Measurements from ENCODE around the gene DNMT3A.

Gene DNMT3A

DNA sequence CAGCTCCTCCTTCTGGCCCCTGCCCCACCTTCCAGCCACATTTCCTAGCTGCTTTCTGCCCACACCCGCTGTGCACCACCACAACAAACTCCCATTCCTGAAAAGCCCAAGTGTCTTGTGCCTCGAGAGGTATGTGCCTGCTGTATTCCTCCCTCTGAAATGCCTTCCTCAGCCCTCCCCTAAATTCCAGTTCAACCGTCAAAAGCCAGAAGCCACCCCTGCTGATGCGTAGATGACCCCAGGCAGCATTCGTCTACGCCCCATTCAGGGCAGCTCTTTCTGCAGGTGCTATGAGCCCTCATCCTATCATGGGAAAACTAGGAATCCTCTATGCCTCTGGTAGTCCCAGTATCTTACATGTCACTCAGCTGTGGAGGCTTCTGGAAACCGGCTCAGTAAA lies 71.7 kb downstream of the DNMT3A start:
- intact Hi-C loops (cut with DNase I), result no loop called here
- DNase-seq, result peak in 3 of 10 donors; percentile 20 to 61 (median 38)

DNA sequence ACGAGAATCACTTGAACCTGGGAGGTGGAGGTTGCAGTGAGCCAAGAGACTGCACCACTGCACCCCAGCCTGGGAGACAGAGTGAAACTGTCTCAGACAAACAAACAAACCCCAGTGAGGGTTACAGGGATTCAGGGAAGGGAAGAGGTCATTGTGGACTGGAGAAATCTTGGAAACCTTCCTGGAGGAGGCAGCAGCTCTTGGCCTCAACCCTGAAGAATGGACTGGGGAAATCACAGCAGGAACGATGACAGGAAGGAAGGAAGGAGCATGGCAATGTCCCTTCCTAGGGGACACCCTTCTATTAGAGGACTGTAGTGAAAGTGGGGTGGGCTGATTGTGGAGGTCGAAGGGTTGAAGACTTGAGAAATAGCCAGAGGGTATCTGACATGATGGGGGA lies 72.5 kb downstream of the DNMT3A start:
- intact Hi-C loops (cut with DNase I), result no loop called here
- DNase-seq, result no peak

DNA sequence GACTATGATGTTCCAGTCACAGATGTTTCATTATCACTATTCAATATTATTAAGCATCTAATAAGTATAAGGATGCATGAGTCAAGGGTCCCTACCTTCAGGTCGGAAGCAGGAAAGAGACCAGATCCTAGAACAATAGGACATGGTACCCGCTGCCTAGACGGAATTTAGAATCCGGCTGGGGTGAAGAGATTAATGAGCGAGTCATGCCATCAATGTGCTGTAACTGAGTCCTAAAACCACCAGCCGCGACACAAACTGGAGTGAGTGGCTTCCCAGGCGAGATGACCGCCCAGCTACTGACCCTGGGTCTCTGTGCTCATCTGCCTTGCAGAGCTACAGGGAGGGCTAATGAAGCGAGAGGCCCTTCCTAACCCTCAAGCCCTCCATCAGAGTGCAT lies 73.6 kb downstream of the DNMT3A start:
- intact Hi-C loops (cut with DNase I), result no loop called here
- peak in 3 of 10 donors; percentile 1 to 52 (median 24) for DNase-seq

DNA sequence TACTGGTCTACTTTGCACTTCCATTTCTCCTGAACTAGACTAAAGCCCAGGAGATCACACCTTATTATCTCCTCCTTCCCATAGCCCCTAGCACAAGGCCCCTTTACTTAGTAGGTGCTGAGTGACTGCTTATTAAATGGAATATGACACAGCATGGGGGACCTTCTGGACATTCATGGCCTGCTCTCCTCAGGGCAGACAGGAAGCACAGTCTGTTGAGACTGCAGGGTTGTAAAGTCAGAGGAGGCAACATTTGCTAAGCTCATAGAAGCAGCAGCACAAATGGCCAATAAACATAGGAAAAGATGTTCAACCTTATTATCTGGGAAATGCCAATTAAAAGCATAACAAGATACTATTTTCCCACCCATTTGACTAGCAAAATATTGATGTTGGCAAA lies 75.3 kb downstream of the DNMT3A start:
- intact Hi-C loops (cut with DNase I), result no loop called here
- DNase-seq, result no peak

DNA sequence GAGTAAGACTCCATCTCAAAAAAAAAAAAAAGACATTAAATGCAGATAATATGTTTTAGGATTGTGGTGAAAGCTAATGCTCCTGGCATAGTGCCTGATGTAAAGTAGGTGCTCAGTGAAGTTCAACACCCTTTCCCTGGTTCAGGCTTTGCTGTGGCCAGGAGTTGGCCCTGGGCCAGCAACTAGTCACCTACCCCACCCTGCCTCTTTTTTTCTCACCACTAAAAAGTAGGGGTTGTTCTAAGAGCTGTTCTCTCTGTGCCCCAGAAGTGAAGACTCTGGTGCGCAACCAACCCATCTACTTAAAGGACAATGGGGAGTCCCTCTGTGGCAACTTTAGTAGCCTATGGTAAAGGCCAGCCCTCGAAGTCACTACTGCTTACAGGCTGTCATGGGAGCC lies 75.9 kb downstream of the DNMT3A start:
- intact Hi-C loops (cut with DNase I), result no loop called here
- peak in 2 of 10 donors; percentile 40 to 53 for DNase-seq

DNA sequence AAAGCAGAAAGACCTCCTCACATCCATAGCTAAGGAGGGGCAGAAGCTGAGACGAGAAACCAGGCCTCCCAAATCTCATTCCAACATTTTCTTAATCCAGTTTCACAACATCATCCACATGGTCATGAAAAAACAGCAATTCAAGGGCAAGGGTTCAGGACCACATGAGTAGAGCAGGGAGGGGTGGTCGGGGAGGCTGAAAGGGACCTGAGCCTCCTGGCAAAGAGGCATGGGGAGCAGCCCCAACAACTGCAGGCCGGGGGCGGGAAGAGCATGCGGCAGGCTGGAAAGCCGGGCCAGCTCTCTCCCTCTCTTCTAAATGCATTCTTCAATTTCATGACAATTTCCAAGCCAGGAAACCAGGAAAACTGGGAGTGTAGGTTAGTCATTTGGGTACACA lies 76.7 kb downstream of the DNMT3A start:
- intact Hi-C loops (cut with DNase I), result no loop called here
- DNase-seq, result peak in 2 of 10 donors; percentile 79 to 82

DNA sequence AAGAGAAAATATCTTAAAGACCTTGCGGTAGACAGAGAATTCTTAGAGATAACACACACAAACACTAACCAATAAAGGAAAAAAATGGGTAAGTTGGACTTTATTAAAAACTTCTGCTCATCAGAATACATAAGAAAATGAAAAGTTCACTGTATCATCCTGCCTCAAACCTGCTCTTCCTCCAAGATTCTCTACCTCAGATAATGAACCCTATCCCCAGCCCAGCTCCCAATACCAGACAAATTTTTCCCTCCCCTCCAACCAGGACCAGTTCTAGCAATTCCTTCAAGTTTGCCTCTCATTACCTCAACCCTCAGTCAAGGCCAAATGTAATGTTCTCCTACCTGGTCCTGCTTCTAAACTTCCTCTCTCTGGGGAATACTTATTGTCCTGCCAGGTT lies 79.4 kb downstream of the DNMT3A start:
- DNase-seq, result no peak
- intact Hi-C loops (cut with DNase I), result no loop called here

DNA sequence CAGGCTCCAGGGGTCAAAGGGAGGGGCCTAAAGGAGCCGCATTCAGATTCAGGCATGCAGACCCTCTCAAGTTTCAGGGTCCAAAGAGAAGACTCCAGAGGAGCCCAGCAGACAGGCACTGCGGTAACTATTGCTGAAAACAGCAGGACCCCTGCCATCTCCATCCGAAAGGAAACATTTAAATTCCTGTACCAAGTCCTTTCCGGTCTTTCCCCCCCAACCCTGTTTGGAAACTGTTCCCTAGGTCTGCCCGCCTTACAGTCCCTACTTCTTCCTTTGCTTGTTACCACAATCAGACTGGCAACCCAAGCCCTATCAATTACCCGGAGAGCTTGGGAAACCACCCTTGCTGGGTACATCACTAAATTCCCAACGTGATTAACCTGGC lies 82.0 kb downstream of the DNMT3A start:
- peak in 2 of 10 donors; percentile 22 to 23 for DNase-seq
- intact Hi-C loops (cut with DNase I), result no loop called here

DNA sequence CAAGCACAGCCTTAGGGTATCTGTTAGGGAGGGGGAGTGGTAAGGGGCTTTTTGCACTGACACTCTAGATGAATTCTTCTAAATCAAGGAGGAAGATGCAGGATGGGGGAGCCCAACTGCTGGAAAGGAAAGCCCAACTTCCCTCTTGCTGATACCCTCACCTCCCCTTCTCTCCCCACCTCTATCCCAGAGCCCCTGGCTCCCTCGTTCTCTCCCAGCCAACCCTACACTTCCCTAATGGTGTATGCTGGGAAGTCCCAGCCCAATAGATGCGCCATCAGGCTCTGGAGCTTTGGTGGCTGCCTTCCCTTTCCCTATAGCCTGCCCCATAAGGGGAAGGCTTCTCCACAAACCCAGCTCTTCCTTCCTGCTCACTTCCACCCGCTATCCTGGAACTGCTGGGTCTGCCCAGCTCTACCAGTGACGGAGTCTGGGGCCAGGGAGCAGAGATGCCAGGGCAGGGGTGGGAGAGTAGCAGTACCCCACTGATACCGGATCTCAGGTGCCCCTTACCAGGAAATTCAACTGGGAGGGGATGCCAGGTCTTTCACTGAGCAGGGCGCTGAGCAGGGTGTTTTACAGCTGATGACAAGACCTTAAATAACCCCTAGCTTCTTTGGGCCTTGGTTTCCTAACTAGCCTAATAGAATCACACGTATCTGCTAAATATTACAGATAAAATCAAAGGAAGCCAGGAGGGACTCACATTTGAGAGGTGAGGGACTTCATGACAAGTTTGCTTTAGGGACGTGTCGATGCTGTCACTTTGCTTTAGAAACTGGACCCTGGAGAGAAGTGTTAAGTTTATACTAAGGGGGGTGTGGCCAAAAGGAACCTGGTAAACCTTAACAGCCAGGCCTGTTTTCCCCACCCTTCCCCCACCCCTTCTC lies 82.6 kb downstream of the DNMT3A start:
- intact Hi-C loops (cut with DNase I), result no loop called here
- DNase-seq, result peak in 3 of 10 donors; percentile 26 to 60 (median 53)

DNA sequence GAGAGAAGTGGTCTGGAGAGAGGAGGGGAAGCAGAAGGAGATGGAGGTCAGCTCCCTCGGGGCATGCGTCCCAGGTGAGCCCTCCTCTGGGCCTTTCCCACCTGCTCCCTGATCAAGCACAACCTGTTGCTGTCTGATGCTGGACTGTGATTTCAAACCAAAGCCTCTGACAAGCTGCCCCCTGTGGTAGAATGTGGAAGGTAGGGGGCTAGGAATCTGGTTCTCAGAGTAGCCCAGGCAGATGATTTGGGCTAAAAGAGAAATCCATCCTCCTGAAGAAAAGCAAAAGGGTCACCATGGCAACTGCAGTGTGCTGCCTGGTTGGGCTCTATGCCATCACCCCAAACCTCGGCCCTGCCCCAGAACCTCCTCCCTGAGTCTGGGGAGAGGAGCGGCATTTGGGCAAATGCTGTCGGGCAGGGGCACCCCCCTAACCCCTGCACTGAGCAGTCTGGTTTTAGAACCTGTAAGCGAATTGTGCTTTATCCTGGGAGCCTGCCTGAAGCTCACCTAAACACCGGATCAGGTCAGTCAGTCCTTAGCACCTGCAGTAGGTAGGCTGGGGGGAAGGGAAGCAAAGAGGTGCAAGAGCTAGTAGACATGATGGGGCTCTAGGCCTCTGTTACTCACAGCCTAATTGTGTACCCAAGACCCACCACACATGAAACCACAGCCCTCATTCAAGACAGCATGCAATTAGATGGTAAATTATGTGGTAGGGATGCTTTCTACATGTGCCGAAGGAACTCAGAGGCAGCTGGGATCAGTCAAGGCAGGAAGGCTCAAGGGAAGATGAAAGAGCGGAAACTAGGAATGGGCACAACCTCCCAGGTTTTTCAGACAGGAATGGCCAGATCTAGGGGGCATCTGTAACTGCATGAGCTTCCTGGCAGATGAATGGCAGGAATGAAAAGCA lies 83.5 kb downstream of the DNMT3A start:
- peak in 3 of 10 donors; percentile 63 to 82 (median 75) for DNase-seq
- intact Hi-C loops (cut with DNase I), result no loop called here

DNA sequence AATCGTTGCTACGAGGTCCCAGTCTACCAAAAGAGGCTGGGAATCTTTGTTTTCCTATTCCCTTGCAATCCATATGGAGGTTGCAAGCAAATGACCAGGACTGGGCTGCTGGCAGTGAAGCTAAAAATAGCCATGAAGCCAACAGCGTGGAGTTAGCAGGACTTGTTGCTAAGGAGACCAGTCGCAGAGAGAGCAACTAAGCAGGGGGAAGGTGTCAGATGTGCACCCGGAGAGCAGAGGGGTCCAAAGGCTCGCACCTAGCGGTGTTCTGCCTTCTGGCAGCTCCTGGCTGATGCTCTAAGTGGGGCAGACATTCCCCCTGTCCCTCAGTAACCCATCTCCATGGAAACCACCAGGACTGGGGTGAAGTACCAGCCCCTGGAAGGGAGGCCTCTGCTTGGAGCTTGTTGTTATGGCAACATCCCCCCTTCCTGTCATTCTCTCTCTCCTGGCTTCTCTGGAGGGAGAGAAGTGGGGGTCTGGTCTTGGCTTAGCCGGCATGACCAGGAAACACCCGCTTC lies 84.6 kb downstream of the DNMT3A start:
- DNase-seq, result peak in 5 of 10 donors; percentile 37 to 92 (median 86)
- intact Hi-C loops (cut with DNase I), result no loop called here

DNA sequence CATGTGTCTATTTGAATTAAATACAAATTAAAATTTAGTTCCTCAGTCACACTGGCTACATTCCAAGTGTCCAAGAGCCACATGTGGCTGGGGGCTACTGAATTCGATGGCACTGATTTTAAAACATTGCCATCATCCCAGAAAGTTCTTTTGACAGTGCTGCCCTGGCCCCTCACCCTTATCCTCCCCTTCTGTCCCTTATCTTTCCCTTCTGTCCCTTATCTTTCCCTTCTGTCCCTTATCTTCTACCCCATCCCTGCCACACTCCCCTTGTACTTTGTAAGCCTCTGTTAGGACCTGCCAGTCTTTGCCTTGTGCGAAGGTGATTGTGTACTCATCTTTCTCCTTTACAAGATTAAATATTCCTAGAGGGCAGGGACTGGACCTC lies 85.2 kb downstream of the DNMT3A start:
- no peak for DNase-seq
- intact Hi-C loops (cut with DNase I), result no loop called here

DNA sequence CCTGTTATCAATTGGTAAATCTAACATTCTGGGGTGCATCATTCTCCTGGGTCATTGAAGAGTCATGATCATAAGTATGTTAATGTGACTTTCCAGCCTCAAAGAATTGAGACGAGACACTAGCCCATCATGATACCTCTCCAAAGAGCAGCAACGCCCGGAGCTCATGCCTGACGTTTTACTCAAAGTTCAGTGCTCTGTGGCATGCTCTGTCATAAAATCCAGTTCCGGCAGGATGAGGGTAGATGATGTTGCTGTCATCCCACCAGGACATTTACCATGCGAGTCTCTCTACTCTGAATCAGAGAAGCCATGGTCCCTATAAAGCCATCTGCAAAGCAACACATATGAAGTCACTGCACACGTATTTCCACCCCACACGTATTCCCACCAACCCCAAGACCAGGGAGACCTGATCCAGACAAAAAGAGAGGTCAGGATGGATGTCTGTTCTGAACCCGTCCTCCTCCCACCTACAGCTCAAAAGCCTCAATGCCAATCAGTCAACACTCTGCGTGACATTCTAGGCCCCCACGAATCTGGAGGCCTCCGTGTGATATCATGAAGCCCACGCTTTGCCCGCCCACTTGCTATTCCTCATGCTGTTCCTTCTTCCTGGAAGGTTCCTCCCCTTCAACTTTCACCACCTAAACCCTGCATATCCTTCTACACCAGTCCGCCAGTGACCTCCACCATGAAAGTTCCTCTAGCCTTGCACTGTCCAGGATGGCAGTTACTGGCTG lies 85.8 kb downstream of the DNMT3A start:
- intact Hi-C loops (cut with DNase I), result no loop called here
- DNase-seq, result peak in 3 of 10 donors; percentile 20 to 47 (median 39)

DNA sequence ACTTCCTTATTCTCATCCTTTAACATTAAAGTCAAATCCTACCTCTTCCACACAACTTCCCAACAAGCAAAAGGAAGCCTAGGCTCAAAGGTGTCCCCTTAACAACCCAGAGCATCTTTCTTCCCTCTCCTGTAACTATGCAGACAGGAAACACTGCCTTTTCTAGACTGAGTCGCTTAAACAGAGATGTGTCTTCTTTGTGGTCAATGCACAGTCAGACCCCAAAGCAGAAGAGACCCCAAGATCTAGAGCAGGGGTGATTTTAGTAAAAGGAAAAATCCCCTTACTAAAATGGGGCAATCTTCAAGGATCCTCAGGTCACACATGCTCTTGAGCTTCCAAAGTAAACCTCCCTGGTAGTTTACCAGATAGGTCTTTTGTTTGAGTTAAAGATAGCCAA lies 86.8 kb downstream of the DNMT3A start:
- intact Hi-C loops (cut with DNase I), result no loop called here
- no peak for DNase-seq

DNA sequence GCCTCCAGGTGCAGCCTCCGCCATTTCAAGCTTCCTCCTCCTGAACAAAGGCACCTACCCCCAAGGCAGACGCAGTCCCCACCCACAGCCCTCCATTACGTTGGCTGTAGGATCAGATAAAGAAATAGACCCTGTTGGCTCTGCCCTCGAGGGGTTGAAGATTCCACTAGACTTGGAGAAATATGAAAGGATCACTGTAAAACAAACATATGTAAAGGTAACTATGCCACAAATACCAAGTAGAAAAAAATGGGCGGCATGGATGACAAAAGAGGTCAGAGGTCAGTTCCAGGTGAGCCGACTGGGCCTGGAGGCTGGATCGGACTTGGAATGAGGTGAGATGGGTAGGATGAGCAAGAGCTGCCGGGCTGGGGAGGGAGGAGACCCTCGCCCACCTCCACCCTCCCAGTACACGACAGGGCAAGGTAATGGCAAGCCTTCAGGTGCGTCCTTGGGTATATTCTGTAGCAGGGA lies 88.5 kb downstream of the DNMT3A start:
- intact Hi-C loops (cut with DNase I), result no loop called here

DNA sequence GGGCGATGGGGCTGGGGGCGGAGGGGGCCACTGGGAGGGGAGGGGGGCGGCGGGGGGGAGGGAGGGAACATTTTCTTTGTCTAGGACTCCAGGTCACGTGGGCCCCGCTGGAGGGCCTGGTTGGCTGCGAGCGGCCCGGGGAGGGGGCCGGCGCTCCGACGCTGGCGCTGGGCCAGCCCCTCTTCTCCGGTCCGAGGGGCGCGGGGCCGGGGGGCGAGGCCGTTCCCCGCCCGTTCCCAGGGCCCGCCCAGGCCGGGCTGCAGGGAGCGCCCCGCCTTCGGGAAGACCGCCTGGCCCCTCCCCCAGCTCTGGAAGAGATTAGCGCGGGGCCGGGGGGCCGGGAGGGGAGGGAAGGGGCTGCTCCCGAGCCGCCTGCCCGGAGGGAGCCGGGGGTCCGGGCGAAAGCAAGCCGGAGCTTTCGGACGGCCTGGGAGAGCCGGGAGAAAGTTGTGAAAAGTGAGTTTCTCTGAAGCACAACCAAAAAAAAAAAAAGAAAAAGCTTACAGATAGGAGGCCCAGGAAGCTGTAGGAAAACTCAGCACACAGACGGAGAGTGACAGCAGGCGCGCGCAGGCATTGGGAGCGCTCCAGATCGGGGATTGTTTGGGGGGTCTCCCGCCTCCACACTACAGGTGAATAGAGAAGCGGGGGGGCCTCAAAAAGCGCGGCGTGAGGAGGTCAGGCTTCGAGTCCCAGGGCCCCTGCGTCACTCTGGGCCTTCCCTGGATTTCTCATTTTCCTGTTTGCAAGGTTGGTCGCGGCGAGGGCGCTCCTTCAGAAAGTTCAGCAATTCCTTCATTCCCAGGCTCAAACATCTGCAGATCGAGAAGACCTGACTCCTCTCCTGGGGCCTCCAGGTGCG lies 89.2 kb downstream of the DNMT3A start:
- intact Hi-C loops (cut with DNase I), result no loop called here
- DNase-seq, result peak in 3 of 10 donors; percentile 45 to 74 (median 72)

More for the DNA sequence above, 88.5 kb downstream of the DNMT3A start:
- DNase-seq, result peak in 2 of 10 donors; percentile 5 to 60

DNA sequence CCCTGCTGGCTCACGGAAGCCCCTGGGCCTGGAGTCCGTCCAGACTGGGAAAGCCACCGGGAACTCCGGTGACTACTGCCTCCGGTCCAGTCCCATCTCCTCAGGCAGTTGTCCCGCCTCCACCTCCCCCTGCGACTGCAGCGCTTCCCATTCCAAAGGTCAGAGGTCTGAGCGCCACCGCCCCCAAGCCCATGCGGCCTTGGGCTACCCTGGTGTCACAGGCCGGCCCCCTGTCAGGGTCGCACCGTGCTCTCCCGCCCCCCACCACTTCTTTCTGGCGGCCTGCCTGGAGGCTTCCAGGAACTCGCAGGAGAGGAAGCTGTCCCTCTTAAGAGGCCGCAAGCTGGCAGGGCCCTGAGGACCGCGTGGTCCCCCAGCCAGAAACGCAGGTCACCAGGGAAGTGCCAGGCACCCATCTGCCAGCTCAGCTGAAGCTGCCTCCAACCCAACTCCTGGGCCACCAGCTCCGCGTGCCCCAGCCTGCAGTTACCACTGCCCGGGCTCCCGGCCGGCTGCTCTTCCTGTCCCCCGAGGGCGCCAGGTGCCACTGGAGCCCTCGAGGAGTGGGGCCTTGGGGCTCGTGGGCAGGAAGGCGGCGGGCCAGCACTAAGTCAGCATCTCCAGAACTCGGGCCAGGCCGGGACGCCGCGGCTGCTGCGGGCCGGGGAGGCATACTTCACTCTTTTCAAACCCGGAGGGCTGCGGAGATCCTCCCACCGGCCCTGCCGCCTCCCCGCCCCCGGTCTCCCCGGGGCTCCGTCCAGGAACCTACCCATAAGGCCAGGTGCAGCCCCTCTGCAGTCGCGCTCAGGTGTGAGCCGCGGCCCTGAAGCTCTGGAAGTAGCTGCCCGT lies 90.1 kb downstream of the DNMT3A start:
- peak in 5 of 10 donors; percentile 33 to 89 (median 82) for DNase-seq
- intact Hi-C loops (cut with DNase I), result no loop called here

DNA sequence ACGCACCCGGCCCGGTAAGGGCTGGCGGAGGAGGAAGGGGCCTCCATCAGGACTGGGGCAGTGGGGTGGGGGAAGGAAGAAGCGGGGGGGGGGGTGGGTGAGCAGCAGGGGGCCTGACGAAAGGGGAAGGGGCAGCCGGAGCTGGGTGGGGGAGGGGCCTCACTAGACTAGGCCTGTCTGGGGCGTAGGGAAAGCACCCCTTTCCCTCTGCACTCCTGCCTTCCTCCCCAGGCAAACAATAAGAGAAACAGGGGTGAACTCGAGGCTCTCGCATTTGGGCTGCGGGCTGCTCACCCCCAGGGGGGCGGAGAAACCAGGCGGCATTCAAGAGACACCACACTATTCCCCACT lies 90.7 kb downstream of the DNMT3A start:
- intact Hi-C loops (cut with DNase I), result no loop called here

More for the DNA sequence above, 90.7 kb downstream of the DNMT3A start:
- DNase-seq, result no peak
